Coronary artery (tissue), 2 donors: ENCODE measurements around the gene PRR27.

Source experiments
- DNase-seq: peaks from one replicate; pipeline ENCODE4 v3.0.0-alpha.2; 2017; ENCODE audit warnings: low spot score
- H3K27ac ChIP-seq, 2 donors: fragments of 200-600 bp; sonication (generic); one replicate each; pipeline ENCODE4 v1.5.1; 2016 to 2019
- H3K4me3 ChIP-seq: fragments of 200-600 bp; sonication (generic); 2 replicates; pipeline ENCODE4 v1.5.1; 2016; ENCODE audit warnings: mild to moderate bottlenecking, moderate library complexity
- CTCF ChIP-seq: fragments of 200-600 bp; sonication (generic); IDR thresholded peaks from one replicate; pipeline ENCODE4 v1.5.1; 2019; ENCODE audit warnings: antibody characterized with exemption

The PRR27 gene

GRCh38 chr4:70151271-70151670 is 2.8 kb upstream of the PRR27 start:
- no peak overlapping the region for H3K4me3 ChIP-seq
- DNase-seq = no peak
- no peak for TF ChIP-seq CTCF
- no peak overlapping the region for H3K27ac ChIP-seq

- Histone ChIP-seq H3K27ac (no peak overlapping the region), H3K4me3 (no peak overlapping the region)
- no peak for TF ChIP-seq CTCF
- no peak for DNase-seq
Observed at GRCh38 chr4:70152088-70152487, 1.9 kb upstream of the PRR27 start.

GRCh38 chr4:70158576-70158975 is 4.5 kb downstream of the PRR27 start:
- Histone ChIP-seq H3K27ac (no peak overlapping the region), H3K4me3 (no peak overlapping the region)
- TF ChIP-seq CTCF = no peak
- DNase-seq = no peak

- H3K27ac ChIP-seq = no peak overlapping the region
- H3K4me3 ChIP-seq = no peak overlapping the region
- TF ChIP-seq CTCF = no peak
- no peak for DNase-seq
Observed at GRCh38 chr4:70177090-70177489, 23.1 kb downstream of the PRR27 start.

- H3K27ac ChIP-seq = no peak overlapping the region
- no peak overlapping the region for H3K4me3 ChIP-seq
- DNase-seq = no peak
- TF ChIP-seq CTCF = no peak
Observed at GRCh38 chr4:70178075-70178660, 24.1 kb downstream of the PRR27 start.

GRCh38 chr4:70179811-70180210 is 25.8 kb downstream of the PRR27 start:
- DNase-seq = no peak
- no peak for TF ChIP-seq CTCF
- no peak overlapping the region for H3K27ac ChIP-seq
- H3K4me3 ChIP-seq = no peak overlapping the region

GRCh38 chr4:70181864-70182263 is 27.8 kb downstream of the PRR27 start:
- TF ChIP-seq CTCF = no peak
- no peak overlapping the region for H3K4me3 ChIP-seq
- no peak for DNase-seq
- H3K27ac ChIP-seq = no peak overlapping the region
